Activated CD8-positive, alpha-beta T cell treated with anti-CD3 and anti-CD28 coated beads for 36 hours (primary cell): Measurements from ENCODE around the gene SLC41A1. TPM values are rescaled to one million over a fixed set of nuclear protein-coding genes. Genes with fewer than 3 reads are reported as not detected.
"Not testable (repeated sequence)": the region's sequence is repeated elsewhere in the genome, so short reads cannot be mapped to it uniquely, and the experiment has no call there.

Source experiments
- ATAC-seq: fragments of 200-7000 bp; cut with Tn5 transposase; one replicate; pipeline ENCODE4 v1.10.0; 2021; ENCODE audit warnings: mild to moderate bottlenecking, moderate library complexity
- CTCF ChIA-PET: fragments of 350-600 bp; sonication (Branson Sonifier 250); formaldehyde crosslinking; loops from one replicate; lab custom pipeline; 2021; ENCODE audit warnings: antibody characterized with exemption; lab: Charles Lee
- POLR2A ChIA-PET: fragments of 350-600 bp; sonication (Branson Sonifier 250); formaldehyde crosslinking; loops from one replicate; lab custom pipeline; 2021; ENCODE audit warnings: antibody characterized with exemption; lab: Charles Lee
- DNase-seq: peaks from one replicate; pipeline ENCODE4 v3.0.0-alpha.2; 2020
- H3K27ac Mint-ChIP-seq: one replicate; pipeline ENCODE4 v1.8.0; 2021; ENCODE audit warnings: mild to moderate bottlenecking, mixed read lengths
- H3K27me3 Mint-ChIP-seq: one replicate; pipeline ENCODE4 v1.8.0; 2021; ENCODE audit warnings: mixed read lengths
- H3K36me3 Mint-ChIP-seq: one replicate; pipeline ENCODE4 v1.8.0; 2021; ENCODE audit warnings: low read depth, mixed read lengths
- H3K4me1 Mint-ChIP-seq: one replicate; pipeline ENCODE4 v1.8.0; 2021; ENCODE audit warnings: low read depth, mixed read lengths
- H3K4me3 Mint-ChIP-seq: one replicate; pipeline ENCODE4 v1.8.0; 2021; ENCODE audit warnings: mild to moderate bottlenecking, moderate library complexity, mixed read lengths
- H3K9me3 Mint-ChIP-seq: one replicate; pipeline ENCODE4 v1.8.0; 2021; ENCODE audit warnings: mixed read lengths
- CTCF ChIP-seq: fragments of 200-600 bp; IDR thresholded peaks from one replicate; pipeline ENCODE4 v1.8.0; 2022; ENCODE audit warnings: antibody characterized with exemption, mild to moderate bottlenecking
- intact Hi-C: fragments of 100-400 bp; cut with micrococcal nuclease; formaldehyde crosslinking; loops from one replicate; pipeline ENCODE4 v1.10.0; 2022
- total RNA-seq, 2 experiments: library from RNA; stranded (reverse); gene quantifications; one replicate each; pipeline ENCODE4 v1.2.3, GENCODE V29; 2021

SLC41A1 gene
- 10 to 100 TPM; 33.6 to 35.3 TPM for total RNA-seq

- no peak for TF ChIP-seq CTCF
- peak within 1 kb of the TSS; percentile 97 for H3K4me3 Mint-ChIP-seq
- peak within 1 kb of the TSS; percentile 88 for H3K27ac Mint-ChIP-seq
- H3K27me3 Mint-ChIP-seq = no peaks in the 10 kb centered on the region
- peaks cover 22% of the 10 kb centered on the region for H3K36me3 Mint-ChIP-seq
- DNase-seq = peak; percentile 96
- peaks cover 52% of the 10 kb centered on the region for H3K4me1 Mint-ChIP-seq
- peak; percentile 96 for ATAC-seq
- no peaks in the 10 kb centered on the region for H3K9me3 Mint-ChIP-seq
- intact Hi-C loops = no loop called here
- ChIA-PET POLR2A (interaction anchor here (1.2 to 1.8 kb wide), 2 partner anchors 20 to 38 kb away, joined by 3 to 6 read pairs; partner anchors contain the start of gene RAB29), CTCF (interaction anchor here (1.0 to 3.5 kb wide), 5 partner anchors 22 to 164 kb away, joined by 3 to 16 read pairs (median 5); partner anchors contain the start of gene PM20D1)
Observed at GRCh38 chr1:205812878-205813754, at the start of gene SLC41A1. Gene SLC41A1, minus strand, starts transcription at chr1:205813198. Its CDS starts 2,757 bp downstream, at chr1:205810441.

GRCh38 chr1:205861540-205861939 is 48.5 kb upstream of the SLC41A1 start:
- H3K4me1 Mint-ChIP-seq = peaks cover 4% of the 10 kb centered on the region
- CTCF ChIA-PET = no interaction called here
- TF ChIP-seq CTCF = no peak

GRCh38 chr1:205858141-205858961 is 45.4 kb upstream of the SLC41A1 start:
- intact Hi-C loops = no loop called here
- DNase-seq (no peak), ATAC-seq (no peak)
- Mint-ChIP-seq H3K4me3 (no peak overlapping the region), H3K27ac (no peak overlapping the region), H3K4me1 (peaks cover 4% of the 10 kb centered on the region), H3K27me3 (no peaks in the 10 kb centered on the region), H3K36me3 (peaks cover 10% of the 10 kb centered on the region), H3K9me3 (peaks cover 10% of the 10 kb centered on the region)
- CTCF ChIA-PET = interaction anchor here (1.0 to 1.4 kb wide), 2 partner anchors 61 to 66 kb away, joined by 3 read pairs; no protein-coding TSS in a partner anchor
- POLR2A ChIA-PET = no interaction called here
- TF ChIP-seq CTCF = no peak

More at GRCh38 chr1:205861540-205861939, 48.5 kb upstream of the SLC41A1 start:
- H3K27ac Mint-ChIP-seq = no peak overlapping the region
- H3K9me3 Mint-ChIP-seq = peaks cover 2% of the 10 kb centered on the region
- POLR2A ChIA-PET = no interaction called here
- intact Hi-C loops = no loop called here
- no peak for DNase-seq
- no peaks in the 10 kb centered on the region for H3K27me3 Mint-ChIP-seq
- no peak for ATAC-seq
- no peak overlapping the region for H3K4me3 Mint-ChIP-seq
- no peaks in the 10 kb centered on the region for H3K36me3 Mint-ChIP-seq

- DNase-seq, intact Hi-C loops, H3K27ac Mint-ChIP-seq, CTCF ChIA-PET, POLR2A ChIA-PET, ATAC-seq, H3K4me1 Mint-ChIP-seq, H3K27me3 Mint-ChIP-seq, H3K4me3 Mint-ChIP-seq, H3K9me3 Mint-ChIP-seq: not testable (repeated sequence)
- H3K36me3 Mint-ChIP-seq = peaks cover 12% of the 10 kb centered on the region
Observed at GRCh38 chr1:205857501-205857900, 44.5 kb upstream of the SLC41A1 start.

GRCh38 chr1:205856433-205856832 is 43.4 kb upstream of the SLC41A1 start:
- no peak for TF ChIP-seq CTCF
- ATAC-seq (no peak), DNase-seq (no peak)
- H3K4me1 Mint-ChIP-seq = peaks cover 4% of the 10 kb centered on the region
- ChIA-PET CTCF (interaction anchor here (1.2 to 1.3 kb wide), 2 partner anchors 62 to 121 kb away, joined by 3 to 5 read pairs; no protein-coding TSS in a partner anchor), POLR2A (interaction anchor here (0.6 kb wide), 1 partner anchor 10 kb away, joined by 3 read pairs; no protein-coding TSS in a partner anchor)
- H3K9me3 Mint-ChIP-seq = peaks cover 10% of the 10 kb centered on the region
- H3K27ac Mint-ChIP-seq = no peak overlapping the region
- H3K4me3 Mint-ChIP-seq = no peak overlapping the region
- intact Hi-C loops = no loop called here
- no peaks in the 10 kb centered on the region for H3K27me3 Mint-ChIP-seq
- H3K36me3 Mint-ChIP-seq = peaks cover 14% of the 10 kb centered on the region
